Astrocyte (in vitro differentiated cells and primary cell): ENCODE results near the gene ECSCR. TPM values are rescaled to one million over a fixed set of nuclear protein-coding genes. Genes with fewer than 3 reads are reported as not detected.
A peak's percentile ranks its signal among the peaks of the same experiment; 100 is the strongest.

ENCODE experiments used
- DNase-seq: peaks from one replicate; pipeline ENCODE4 v3.0.0-alpha.2; 2010; ENCODE audit warnings: low read depth
- FAIRE-seq: peaks from 2 replicates; lab custom pipeline; 2011; peaks lifted over from hg19 to GRCh38; lab: Jason Lieb, UNC
- H2AFZ ChIP-seq: 2 replicates; pipeline ENCODE4 v1.6.0; 2012; ENCODE audit warnings: low read depth, low read length, inconsistent platforms
- H3K27ac ChIP-seq: 2 replicates; pipeline ENCODE4 v1.5.1; 2011; ENCODE audit warnings: low read depth, low read length, inconsistent platforms
- H3K27me3 ChIP-seq: 2 replicates; pipeline ENCODE4 v1.6.0; 2011; ENCODE audit warnings: low read length, inconsistent platforms; ENCODE audit not compliant: insufficient read depth
- H3K36me3 ChIP-seq: 2 replicates; pipeline ENCODE4 v1.5.1; 2011; ENCODE audit warnings: low read length, inconsistent platforms; ENCODE audit not compliant: insufficient read depth
- H3K4me1 ChIP-seq: 2 replicates; pipeline ENCODE4 v1.5.1; 2011; ENCODE audit warnings: low read length, inconsistent platforms; ENCODE audit not compliant: insufficient read depth
- H3K4me2 ChIP-seq: 2 replicates; pipeline ENCODE4 v1.6.0; 2012; ENCODE audit warnings: low read length, inconsistent platforms
- H3K4me3 ChIP-seq: 2 replicates; pipeline ENCODE4 v1.5.1; 2011; ENCODE audit warnings: low read depth, mild to moderate bottlenecking, low read length, inconsistent platforms; ENCODE audit not compliant: insufficient read depth
- H3K79me2 ChIP-seq: 2 replicates; pipeline ENCODE4 v1.6.0; 2012; ENCODE audit warnings: mild to moderate bottlenecking, low read length, inconsistent platforms; ENCODE audit not compliant: insufficient read depth
- H3K9ac ChIP-seq: 2 replicates; pipeline ENCODE4 v1.6.0; 2012; ENCODE audit warnings: mild to moderate bottlenecking, low read length, inconsistent platforms
- H3K9me3 ChIP-seq: 2 replicates; pipeline ENCODE4 v1.5.1; 2012; ENCODE audit warnings: low read depth, mild to moderate bottlenecking, low read length, inconsistent platforms; ENCODE audit not compliant: insufficient read depth
- H4K20me1 ChIP-seq: 2 replicates; pipeline ENCODE4 v1.6.0; 2012; ENCODE audit warnings: low read length, inconsistent platforms; ENCODE audit not compliant: insufficient read depth
- H3K27ac Mint-ChIP-seq: one replicate; pipeline ENCODE4 v1.8.0; 2021; ENCODE audit warnings: mild to moderate bottlenecking, mixed read lengths; ENCODE audit not compliant: unreplicated experiment
- H3K27me3 Mint-ChIP-seq: one replicate; pipeline ENCODE4 v1.8.0; 2021; ENCODE audit warnings: low read depth, mixed read lengths; ENCODE audit not compliant: unreplicated experiment
- H3K36me3 Mint-ChIP-seq: one replicate; pipeline ENCODE4 v1.8.0; 2021; ENCODE audit warnings: low read depth, mixed read lengths; ENCODE audit not compliant: unreplicated experiment
- H3K4me1 Mint-ChIP-seq: one replicate; pipeline ENCODE4 v1.8.0; 2021; ENCODE audit warnings: low read depth, mixed read lengths; ENCODE audit not compliant: unreplicated experiment
- H3K4me3 Mint-ChIP-seq: one replicate; pipeline ENCODE4 v1.8.0; 2021; ENCODE audit warnings: mild to moderate bottlenecking, moderate library complexity, mixed read lengths; ENCODE audit not compliant: unreplicated experiment
- H3K9me3 Mint-ChIP-seq: one replicate; pipeline ENCODE4 v1.8.0; 2021; ENCODE audit warnings: mild to moderate bottlenecking, mixed read lengths; ENCODE audit not compliant: unreplicated experiment
- EZH2 ChIP-seq: IDR thresholded peaks from 2 replicates; pipeline ENCODE4 v1.6.1; 2012; ENCODE audit warnings: mild to moderate bottlenecking, low read length, inconsistent platforms; ENCODE audit not compliant: insufficient read depth
- total RNA-seq: library from RNA; stranded (reverse); gene quantifications from 2 replicates; pipeline ENCODE4 v1.2.1, GENCODE V29; 2021
- TF ChIP-seq, protein P1 (sequence below): IDR thresholded peaks from 2 replicates; pipeline ENCODE4 v1.5.1; 2011; ENCODE audit warnings: low read depth, mild to moderate bottlenecking, inconsistent platforms, low read length, moderate library complexity; ENCODE audit not compliant: insufficient read depth

Gene ECSCR
- total RNA-seq, 1 donor from 2014 or later: 1.00 TPM

DNA sequence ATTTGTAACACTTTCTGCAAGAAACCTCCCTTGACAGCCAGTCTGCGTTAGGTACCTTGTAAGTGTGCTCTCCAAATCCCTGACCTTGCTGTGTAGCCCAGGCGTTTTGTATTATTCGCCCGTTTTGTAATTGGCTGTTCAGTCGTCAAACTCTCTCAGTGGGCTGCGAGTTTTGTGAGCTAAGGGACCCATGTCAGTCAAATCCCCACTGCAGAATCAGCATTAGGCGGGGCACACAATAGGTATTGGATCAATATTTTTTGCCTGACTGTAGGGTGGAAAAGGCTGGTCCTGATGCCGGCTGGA, 23.9 kb downstream of the ECSCR start:
- peak overlapping the region; percentile 95 for H3K9ac ChIP-seq
- H3K27me3 ChIP-seq: no peaks in the 10 kb centered on the region
- H3K4me1 Mint-ChIP-seq: peaks cover 4% of the 10 kb centered on the region
- FAIRE-seq: no peak
- peak overlapping the region; percentile 89 for H3K4me2 ChIP-seq
- peaks cover 1% of the 10 kb centered on the region for H3K36me3 Mint-ChIP-seq
- peaks cover 8% of the 10 kb centered on the region for H3K36me3 ChIP-seq
- TF ChIP-seq, protein P1, sequence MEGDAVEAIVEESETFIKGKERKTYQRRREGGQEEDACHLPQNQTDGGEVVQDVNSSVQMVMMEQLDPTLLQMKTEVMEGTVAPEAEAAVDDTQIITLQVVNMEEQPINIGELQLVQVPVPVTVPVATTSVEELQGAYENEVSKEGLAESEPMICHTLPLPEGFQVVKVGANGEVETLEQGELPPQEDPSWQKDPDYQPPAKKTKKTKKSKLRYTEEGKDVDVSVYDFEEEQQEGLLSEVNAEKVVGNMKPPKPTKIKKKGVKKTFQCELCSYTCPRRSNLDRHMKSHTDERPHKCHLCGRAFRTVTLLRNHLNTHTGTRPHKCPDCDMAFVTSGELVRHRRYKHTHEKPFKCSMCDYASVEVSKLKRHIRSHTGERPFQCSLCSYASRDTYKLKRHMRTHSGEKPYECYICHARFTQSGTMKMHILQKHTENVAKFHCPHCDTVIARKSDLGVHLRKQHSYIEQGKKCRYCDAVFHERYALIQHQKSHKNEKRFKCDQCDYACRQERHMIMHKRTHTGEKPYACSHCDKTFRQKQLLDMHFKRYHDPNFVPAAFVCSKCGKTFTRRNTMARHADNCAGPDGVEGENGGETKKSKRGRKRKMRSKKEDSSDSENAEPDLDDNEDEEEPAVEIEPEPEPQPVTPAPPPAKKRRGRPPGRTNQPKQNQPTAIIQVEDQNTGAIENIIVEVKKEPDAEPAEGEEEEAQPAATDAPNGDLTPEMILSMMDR: no peak
- no peak for TF ChIP-seq EZH2
- peak overlapping the region; percentile 66 for H2AFZ ChIP-seq
- H3K79me2 ChIP-seq: no peaks in the 10 kb centered on the region
- no peak overlapping the region for H3K27ac ChIP-seq
- peaks cover 17% of the 10 kb centered on the region for H3K4me1 ChIP-seq
- no peaks in the 10 kb centered on the region for H3K9me3 Mint-ChIP-seq
- H3K27ac Mint-ChIP-seq: no peak overlapping the region
- peak overlapping the region; percentile 96 for H3K4me3 Mint-ChIP-seq
- DNase-seq: no peak
- H4K20me1 ChIP-seq: no peaks in the 10 kb centered on the region
- peaks cover 3% of the 10 kb centered on the region for H3K27me3 Mint-ChIP-seq
- H3K9me3 ChIP-seq: no peaks in the 10 kb centered on the region
- peak overlapping the region; percentile 61 for H3K4me3 ChIP-seq

DNA sequence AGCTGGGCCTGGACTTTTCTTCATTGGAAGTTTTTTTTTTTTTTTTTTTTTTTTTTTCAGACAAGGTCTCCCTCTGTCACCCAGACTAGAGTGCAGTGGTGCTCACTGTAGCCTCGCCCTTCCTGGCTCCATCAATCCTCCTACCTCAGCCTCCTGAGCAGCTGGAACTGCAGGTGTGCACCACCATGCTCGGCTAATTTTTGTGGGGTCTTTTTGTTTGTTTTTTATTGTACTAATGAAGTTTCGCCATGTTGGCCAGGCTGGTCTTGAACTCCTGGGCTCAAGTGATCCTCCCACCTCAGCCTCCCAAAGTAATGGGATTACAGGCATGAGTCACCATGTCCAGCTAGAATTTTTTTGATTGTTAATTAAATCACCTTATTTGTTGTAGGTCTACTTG, 26.9 kb downstream of the ECSCR start:
- Mint-ChIP-seq H3K36me3 (peaks cover 1% of the 10 kb centered on the region), H3K4me3 (no peak overlapping the region), H3K27me3 (no peaks in the 10 kb centered on the region), H3K27ac (no peak overlapping the region), H3K9me3 (no peaks in the 10 kb centered on the region), H3K4me1 (peaks cover 3% of the 10 kb centered on the region)
- Histone ChIP-seq H3K9me3 (no peaks in the 10 kb centered on the region), H3K4me3 (no peak overlapping the region), H3K27ac (no peak overlapping the region), H4K20me1 (no peaks in the 10 kb centered on the region), H3K36me3 (peaks cover 8% of the 10 kb centered on the region), H3K4me2 (no peak overlapping the region), H2AFZ (no peak overlapping the region), H3K9ac (no peak overlapping the region), H3K79me2 (no peaks in the 10 kb centered on the region), H3K27me3 (no peaks in the 10 kb centered on the region), H3K4me1 (peaks cover 11% of the 10 kb centered on the region)
- TF ChIP-seq, protein P1: no peak
- TF ChIP-seq EZH2: no peak
- no peak for FAIRE-seq
- DNase-seq: no peak

DNA sequence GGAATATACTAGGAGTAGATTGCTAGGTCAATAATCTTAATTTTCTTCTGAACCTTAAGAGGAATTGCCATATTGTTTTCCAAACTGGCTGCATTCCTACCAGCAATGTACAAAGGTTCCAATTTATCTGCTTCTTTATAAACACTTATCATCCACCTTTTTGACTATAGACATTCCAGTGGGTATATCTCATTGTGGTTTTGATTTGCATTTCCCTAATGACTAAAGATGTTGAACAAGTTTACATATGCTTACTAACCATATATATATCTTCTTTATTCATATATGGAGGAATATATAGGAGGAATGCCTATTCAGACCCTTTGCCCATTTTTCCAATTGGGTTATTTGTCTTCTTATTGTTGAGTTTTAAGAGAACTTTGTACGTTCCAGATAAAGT, 30.8 kb downstream of the ECSCR start:
- Mint-ChIP-seq H3K9me3 (no peaks in the 10 kb centered on the region), H3K4me3 (no peak overlapping the region), H3K27me3 (no peaks in the 10 kb centered on the region)

More for the DNA sequence above, 30.8 kb downstream of the ECSCR start:
- peaks cover 1% of the 10 kb centered on the region for H3K4me1 ChIP-seq
- Mint-ChIP-seq H3K4me1 (peaks cover 4% of the 10 kb centered on the region), H3K36me3 (peaks cover 3% of the 10 kb centered on the region), H3K27ac (no peak overlapping the region)
- DNase-seq: no peak
- H3K27me3 ChIP-seq: no peaks in the 10 kb centered on the region
- H3K36me3 ChIP-seq: peaks cover 4% of the 10 kb centered on the region
- H3K9ac ChIP-seq: no peak overlapping the region
- H3K79me2 ChIP-seq: no peaks in the 10 kb centered on the region
- no peak overlapping the region for H3K4me2 ChIP-seq
- no peaks in the 10 kb centered on the region for H4K20me1 ChIP-seq
- no peak overlapping the region for H3K4me3 ChIP-seq
- no peaks in the 10 kb centered on the region for H3K9me3 ChIP-seq
- TF ChIP-seq EZH2: no peak
- TF ChIP-seq, protein P1: no peak
- no peak overlapping the region for H2AFZ ChIP-seq
- FAIRE-seq: no peak
- no peak overlapping the region for H3K27ac ChIP-seq
